GM19351 (cell line): ENCODE results near the gene PPP1R9B.

Experiments used
- ATAC-seq: cut with Tn5 transposase; IDR thresholded peaks from one replicate; pipeline ENCODE4 v1.9.1; 2021; ENCODE audit warnings: mild to moderate bottlenecking, moderate library complexity; ENCODE audit not compliant: unreplicated experiment

PPP1R9B gene

DNA sequence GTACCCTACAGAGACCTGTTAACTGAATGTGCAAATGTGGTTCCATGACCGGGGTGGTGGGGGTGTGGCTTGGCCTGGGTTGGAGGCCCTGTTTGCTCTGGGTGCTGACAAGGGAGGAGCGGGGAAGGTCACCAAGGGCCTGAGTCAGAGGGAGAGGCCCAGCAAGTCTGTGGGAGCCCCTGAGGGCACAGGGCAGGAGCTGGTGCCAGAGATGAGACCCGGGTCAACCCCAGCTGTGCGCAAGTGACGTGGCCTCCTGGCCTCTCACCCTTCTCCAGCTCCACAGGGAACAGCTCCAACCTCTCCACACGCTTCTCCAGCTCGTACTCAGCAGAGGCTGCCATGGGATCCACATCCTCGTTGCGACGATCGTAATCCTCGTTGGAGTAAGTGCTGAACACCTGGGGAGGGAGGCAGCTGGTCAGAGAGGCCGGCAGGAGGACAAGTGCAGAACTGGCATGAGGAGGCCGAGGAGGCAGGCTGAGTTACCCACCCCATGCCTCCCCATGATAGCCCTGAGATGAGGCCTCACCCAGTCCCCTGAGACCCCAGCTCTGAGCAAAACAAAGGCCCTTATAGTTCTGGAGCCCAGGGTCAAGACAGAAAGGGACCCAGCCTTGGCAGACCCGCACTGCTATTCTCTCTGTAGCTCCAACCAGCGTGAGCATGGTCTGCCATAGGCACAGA is 5.5 kb downstream of the PPP1R9B start:
- no peak for ATAC-seq

DNA sequence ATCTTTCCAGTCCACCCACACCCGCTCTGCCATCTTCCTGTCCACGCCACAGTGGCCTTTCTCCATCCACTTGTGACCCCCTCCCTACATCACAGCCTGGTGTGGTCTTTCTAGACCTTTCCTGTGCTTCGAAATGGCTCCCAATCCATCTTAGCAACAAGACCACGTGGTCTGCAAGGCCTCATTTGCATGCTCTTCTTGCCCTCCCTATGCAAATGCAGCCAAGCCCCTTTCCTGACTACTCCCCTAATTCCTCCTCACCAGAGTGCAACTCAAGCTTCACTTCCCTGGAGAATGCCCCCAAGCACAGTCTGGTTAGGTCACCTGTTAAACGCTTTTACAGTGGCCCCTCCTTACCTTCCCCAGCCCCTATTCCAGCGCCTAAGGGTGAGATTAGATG is 6.1 kb downstream of the PPP1R9B start:
- ATAC-seq = no peak

- no peak for ATAC-seq
These were observed 6.9 kb downstream of the PPP1R9B start for GRCh38 chr17:50143461-50144176.

GRCh38 chr17:50141745-50142110 is 8.7 kb downstream of the PPP1R9B start:
- ATAC-seq = no peak

DNA sequence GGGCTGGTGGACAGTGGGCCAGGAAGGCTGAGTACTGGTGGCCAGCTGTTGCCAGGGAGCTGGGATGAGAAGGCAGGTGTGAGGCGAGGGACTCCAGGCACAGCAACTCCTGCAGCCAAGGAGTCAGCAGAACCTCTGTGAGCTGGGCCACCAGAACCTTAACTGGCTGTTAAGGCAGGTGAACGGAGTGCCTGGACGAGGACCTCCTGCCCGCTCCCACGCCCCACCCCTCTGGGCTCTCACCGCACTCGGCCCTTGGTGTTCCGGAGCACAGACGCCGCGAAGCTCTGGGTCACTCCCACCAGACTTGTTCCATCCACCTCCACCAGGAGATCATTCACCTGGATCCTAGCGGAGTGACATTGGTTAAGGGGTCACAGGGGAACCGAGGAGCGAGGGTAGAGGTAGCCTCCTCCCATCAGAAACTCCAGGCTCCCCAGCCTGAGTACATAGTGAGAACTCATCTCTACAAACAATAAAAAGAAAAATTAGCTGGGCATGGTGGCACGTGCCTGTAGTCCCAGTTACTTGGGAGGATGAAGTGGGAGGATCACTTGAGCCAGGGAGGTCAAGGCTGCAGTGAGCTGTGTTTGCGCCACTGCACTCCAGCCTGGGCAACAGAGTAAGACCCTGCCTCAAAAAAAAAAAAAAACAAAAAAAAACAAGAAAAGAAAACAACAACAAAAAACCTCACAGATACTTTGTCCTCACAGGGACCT is 9.3 kb downstream of the PPP1R9B start:
- no peak for ATAC-seq

- ATAC-seq = peak; percentile 66
These were observed 10.3 kb downstream of the PPP1R9B start for GRCh38 chr17:50139950-50140885.

GRCh38 chr17:50139185-50139783 is 11.2 kb downstream of the PPP1R9B start:
- no peak for ATAC-seq

- ATAC-seq = no peak
These were observed 13.4 kb downstream of the PPP1R9B start for GRCh38 chr17:50137042-50137441.

GRCh38 chr17:50136096-50136687 is 14.3 kb downstream of the PPP1R9B start:
- ATAC-seq = no peak

GRCh38 chr17:50135316-50136095 is 15.0 kb downstream of the PPP1R9B start:
- ATAC-seq = no peak

- no peak for ATAC-seq
These were observed 16.0 kb downstream of the PPP1R9B start for GRCh38 chr17:50134206-50135110.

- no peak for ATAC-seq
These were observed 16.7 kb downstream of the PPP1R9B start for GRCh38 chr17:50133769-50134099.

DNA sequence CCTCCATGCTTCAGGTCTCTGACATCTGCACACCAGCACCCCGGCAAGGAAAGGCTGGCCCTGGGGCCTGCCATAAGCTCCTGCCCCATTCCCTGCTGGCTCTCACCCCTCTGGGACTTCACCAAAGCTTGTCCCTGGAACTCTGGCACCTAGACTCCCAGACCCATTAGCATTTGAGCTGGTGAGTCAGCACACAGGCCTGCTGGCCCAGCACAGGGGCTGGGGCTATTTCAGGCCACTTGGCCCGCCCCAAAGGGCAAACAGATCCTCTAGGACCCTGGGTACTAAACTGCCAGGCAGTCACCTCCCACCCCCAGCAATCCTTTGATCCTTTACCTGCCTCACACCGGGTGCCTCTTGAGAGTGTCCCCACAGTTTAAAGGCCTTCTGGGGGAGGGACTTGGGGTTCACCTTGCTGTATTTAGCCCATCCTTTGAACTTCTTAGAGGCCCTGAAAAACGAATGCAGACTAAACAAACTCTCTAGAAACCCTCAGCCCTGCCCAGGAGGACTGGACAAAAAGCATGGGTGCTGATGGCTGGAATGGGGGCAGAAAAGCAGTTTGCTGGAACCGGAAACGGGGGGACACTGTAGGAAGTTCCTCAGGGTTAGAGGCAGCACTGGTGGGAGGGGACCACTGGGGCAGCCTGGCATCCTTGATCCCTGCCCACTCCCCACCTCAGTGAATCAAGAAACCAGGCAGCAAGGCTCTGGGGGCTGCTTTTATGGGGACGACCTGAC is 17.3 kb downstream of the PPP1R9B start:
- no peak for ATAC-seq

- ATAC-seq = no peak
These were observed 18.2 kb downstream of the PPP1R9B start for GRCh38 chr17:50132104-50132794.

DNA sequence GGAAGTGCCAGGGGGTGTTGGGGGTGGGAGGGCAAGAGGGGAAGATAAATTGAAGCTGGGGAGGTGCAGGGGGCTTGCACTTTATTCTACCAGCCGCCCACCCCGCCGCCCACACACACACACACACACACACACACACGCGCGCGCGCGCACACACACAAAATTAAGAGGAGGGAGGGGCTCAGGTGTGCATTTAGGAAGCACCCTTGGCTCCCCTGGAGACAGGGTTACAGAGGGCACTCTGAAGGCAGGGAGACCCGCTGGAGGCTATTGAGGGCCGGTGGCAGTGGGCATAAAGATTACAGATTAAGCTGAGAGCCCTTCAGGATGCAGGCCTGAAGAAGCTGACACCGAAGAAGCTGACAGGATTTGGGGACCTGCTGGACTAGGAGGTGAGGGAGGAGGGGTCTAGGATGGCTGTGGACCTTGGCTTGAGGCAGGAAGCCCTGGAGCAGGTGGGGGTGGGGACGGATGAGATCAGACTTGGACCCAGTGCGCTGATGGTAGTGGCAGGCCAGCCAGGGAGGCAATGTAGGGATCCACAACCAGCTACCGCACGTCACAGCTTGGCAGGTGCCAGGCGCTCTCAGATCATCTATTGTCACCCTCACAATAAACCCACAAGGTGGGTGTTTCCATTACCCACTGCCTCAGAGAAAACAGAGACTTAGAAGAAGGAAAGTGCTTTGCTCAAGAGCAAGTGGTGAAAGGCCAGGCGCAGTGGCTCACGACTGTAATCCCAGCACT is 19.7 kb downstream of the PPP1R9B start:
- ATAC-seq = no peak

GRCh38 chr17:50129728-50130558 is 20.5 kb downstream of the PPP1R9B start, which contains the start of gene SAMD14:
SAMD14 (minus strand) TSS chr17:50130160; CDS start chr17:50124959, 5,201 bp downstream.
- ATAC-seq = peak; percentile 48
